ENCODE data around the gene CAND2.

DNA sequence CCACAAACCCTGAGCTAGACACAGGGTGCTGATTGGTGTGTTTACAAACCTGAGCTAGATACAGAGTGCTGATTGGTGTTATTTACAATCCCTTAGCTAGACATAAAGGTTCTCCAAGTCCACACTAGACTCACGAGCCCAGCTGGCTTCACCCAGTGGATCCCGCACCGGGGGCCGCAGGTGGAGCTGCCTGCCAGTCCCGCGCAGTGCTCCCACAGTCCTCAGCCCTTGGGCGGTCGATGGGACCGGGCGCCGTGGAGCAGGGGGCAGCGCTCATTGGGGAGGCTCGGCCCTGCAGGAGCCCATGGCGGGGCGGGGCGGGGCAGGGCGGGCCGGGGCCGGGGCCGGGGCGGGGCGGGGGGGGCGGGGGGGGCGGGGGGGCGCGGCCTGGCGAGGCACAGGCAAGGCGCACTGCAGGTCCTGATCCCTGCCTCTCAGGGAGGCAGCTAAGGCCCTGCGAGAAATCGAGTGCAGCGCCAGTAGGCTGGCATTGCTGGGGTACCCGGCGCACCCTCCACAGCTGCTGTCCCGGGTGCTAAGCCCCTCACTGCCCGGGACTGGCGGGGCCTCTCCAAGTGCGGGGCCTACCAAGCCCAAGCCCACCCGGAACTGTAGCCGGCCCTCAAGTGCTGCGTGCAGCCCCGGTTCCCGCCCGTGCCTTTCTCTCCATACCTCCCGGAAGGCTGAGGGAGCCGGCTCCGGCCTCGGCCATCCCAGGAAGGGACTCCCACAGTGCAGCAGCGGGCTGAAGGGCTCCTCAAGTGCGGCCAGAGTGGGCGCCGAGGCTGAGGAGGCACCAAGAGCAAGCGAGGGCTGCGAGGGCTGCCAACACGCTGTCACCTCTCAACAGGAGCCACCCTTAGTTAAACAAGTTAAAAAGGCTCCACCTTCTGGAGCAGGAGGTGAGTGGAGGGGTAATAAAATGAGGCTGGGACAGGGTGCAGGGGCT is 27.6 kb upstream of the CAND2 start:
- TF ChIP-seq POLR2A (IDR thresholded peaks at IDR 0.05; ENCODE audit: low read depth, low read length) (no peak), CTCF (IDR thresholded peaks at IDR 0.05 in 2 of 3, conservative IDR thresholded peaks at IDR 0.05 in 1 of 3; ENCODE audit: control insufficient read depth in 2 of 3, extremely low read depth in 1 of 3, insufficient read depth in 1 of 3, low read depth in 3 of 3, low read length in 3 of 3) (no peak), FOS (IDR thresholded peaks at IDR 0.05; ENCODE audit: borderline replicate concordance, extremely low read depth, insufficient read length) (no peak), HDAC6 (IDR thresholded peaks at IDR 0.05; ENCODE audit: unreplicated experiment) (no peak), CREB1 (IDR thresholded peaks at IDR 0.05; ENCODE audit: low read depth) (no peak), SMARCA5 (IDR thresholded peaks at IDR 0.05) (no peak), CEBPB (IDR thresholded peaks at IDR 0.05; ENCODE audit: borderline replicate concordance in 1 of 2, low read depth in 2 of 2, low read length in 2 of 2) (no peak), NBN (IDR thresholded peaks at IDR 0.05) (no peak), EED (IDR thresholded peaks at IDR 0.05; ENCODE audit: low read depth) (no peak)
- TF ChIP-seq, protein P1, sequence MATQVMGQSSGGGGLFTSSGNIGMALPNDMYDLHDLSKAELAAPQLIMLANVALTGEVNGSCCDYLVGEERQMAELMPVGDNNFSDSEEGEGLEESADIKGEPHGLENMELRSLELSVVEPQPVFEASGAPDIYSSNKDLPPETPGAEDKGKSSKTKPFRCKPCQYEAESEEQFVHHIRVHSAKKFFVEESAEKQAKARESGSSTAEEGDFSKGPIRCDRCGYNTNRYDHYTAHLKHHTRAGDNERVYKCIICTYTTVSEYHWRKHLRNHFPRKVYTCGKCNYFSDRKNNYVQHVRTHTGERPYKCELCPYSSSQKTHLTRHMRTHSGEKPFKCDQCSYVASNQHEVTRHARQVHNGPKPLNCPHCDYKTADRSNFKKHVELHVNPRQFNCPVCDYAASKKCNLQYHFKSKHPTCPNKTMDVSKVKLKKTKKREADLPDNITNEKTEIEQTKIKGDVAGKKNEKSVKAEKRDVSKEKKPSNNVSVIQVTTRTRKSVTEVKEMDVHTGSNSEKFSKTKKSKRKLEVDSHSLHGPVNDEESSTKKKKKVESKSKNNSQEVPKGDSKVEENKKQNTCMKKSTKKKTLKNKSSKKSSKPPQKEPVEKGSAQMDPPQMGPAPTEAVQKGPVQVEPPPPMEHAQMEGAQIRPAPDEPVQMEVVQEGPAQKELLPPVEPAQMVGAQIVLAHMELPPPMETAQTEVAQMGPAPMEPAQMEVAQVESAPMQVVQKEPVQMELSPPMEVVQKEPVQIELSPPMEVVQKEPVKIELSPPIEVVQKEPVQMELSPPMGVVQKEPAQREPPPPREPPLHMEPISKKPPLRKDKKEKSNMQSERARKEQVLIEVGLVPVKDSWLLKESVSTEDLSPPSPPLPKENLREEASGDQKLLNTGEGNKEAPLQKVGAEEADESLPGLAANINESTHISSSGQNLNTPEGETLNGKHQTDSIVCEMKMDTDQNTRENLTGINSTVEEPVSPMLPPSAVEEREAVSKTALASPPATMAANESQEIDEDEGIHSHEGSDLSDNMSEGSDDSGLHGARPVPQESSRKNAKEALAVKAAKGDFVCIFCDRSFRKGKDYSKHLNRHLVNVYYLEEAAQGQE (IDR thresholded peaks at IDR 0.05; ENCODE audit: low read depth, low read length): no peak
- TF ChIP-seq, protein P2, sequence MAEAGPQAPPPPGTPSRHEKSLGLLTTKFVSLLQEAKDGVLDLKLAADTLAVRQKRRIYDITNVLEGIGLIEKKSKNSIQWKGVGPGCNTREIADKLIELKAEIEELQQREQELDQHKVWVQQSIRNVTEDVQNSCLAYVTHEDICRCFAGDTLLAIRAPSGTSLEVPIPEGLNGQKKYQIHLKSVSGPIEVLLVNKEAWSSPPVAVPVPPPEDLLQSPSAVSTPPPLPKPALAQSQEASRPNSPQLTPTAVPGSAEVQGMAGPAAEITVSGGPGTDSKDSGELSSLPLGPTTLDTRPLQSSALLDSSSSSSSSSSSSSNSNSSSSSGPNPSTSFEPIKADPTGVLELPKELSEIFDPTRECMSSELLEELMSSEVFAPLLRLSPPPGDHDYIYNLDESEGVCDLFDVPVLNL (IDR thresholded peaks at IDR 0.05; ENCODE audit: low read depth, low read length): no peak

Data from GM12878 (cell line).